Esophagus squamous epithelium (tissue), 5 donors: ENCODE measurements around the gene ASPM. TPM values are rescaled to one million over a fixed set of nuclear protein-coding genes. Genes with fewer than 3 reads are reported as not detected.

Experiments
- DNase-seq: peaks from one replicate; lab custom pipeline; 2025; lab: John Stamatoyannopoulos, UW
- H3K27ac ChIP-seq, 4 donors: fragments of 200-600 bp; sonication (generic); one replicate each; pipeline ENCODE4 v1.5.1; 2016 to 2019; ENCODE audit warnings: mild to moderate bottlenecking in 1 of 4
- H3K27me3 ChIP-seq, 4 donors: fragments of 200-600 bp; sonication (generic); 1 replicate in 3 of 4; 2 replicates in 1 of 4; pipeline versions ENCODE4 v1.5.1 to v1.6.0; 2017 to 2021; ENCODE audit warnings: antibody characterized with exemption in 1 of 4
- H3K36me3 ChIP-seq, 3 donors: fragments of 200-600 bp; sonication (generic); one replicate each; pipeline ENCODE4 v1.5.1; 2016 to 2019
- H3K4me1 ChIP-seq, 3 donors: fragments of 200-600 bp; sonication (generic); one replicate each; pipeline ENCODE4 v1.5.1; 2017 to 2019
- H3K4me3 ChIP-seq, 4 donors: fragments of 200-600 bp; sonication (generic); 1 replicate in 3 of 4; 2 replicates in 1 of 4; pipeline ENCODE4 v1.5.1; 2016 to 2019; ENCODE audit warnings: mild to moderate bottlenecking in 2 of 4, moderate library complexity in 1 of 4
- H3K9me3 ChIP-seq, 3 donors: fragments of 200-600 bp; sonication (generic); one replicate each; pipeline ENCODE4 v1.5.1; 2016 to 2019
- POLR2A ChIP-seq, 4 donors: fragments of 450-650 bp; IDR thresholded peaks; one replicate each; pipeline ENCODE4 v1.6.1; 2017; ENCODE audit warnings: antibody characterized with exemption in 4 of 4, mild to moderate bottlenecking in 4 of 4, moderate library complexity in 3 of 4
- WGBS, 2 donors: methylation state at CpG; one replicate each; pipeline ENCODE4 v1.1.5; 2018; 5-methylcytosine and 5-hydroxymethylcytosine counted together
- intact Hi-C: fragments of 100-400 bp; cut with DNase I; formaldehyde crosslinking; loops from one replicate; pipeline ENCODE4 v1.15.0; 2022
- total RNA-seq, 4 donors: library from RNA; depleted of rRNA; stranded (reverse); fragments of >200 nt; gene quantifications; one replicate each; pipeline ENCODE4 v1.1.0, GENCODE V29; 2016
- TF ChIP-seq, protein P1 (sequence below), 6 experiments: fragments of 450-650 bp in 4 of 6; fragments of 200-600 bp in 2 of 6; sonication (generic) in 2 of 6; IDR thresholded peaks; one replicate each; pipeline ENCODE4 v1.5.1; 2016 to 2019; ENCODE audit warnings: antibody characterized with exemption in 6 of 6, mild to moderate bottlenecking in 4 of 6, moderate library complexity in 4 of 6
- donor health status: DM: yes; HTN: yes; CAD: no.

Gene ASPM
- total RNA-seq, 4 donors from 2014 or later, result 6.0 to 21.8 (median 13.9) TPM

DNA sequence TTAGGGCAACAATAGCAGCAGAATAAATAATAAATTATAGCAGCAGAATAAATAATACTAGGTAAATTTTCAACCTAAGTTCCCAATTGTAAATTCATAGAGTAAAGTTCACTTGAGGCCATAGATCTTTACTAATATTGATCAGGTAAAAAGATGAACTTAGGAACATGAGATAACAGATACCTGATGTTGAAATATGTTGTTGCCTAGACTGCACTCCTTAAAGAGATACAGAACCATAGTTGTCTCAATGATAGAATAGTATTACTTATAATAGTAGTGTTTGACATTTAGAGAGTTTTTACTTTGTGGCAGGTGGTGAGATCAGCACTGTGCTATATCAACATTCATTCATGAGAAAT lies 79.0 kb downstream of the ASPM start:
- TF ChIP-seq, protein P1, sequence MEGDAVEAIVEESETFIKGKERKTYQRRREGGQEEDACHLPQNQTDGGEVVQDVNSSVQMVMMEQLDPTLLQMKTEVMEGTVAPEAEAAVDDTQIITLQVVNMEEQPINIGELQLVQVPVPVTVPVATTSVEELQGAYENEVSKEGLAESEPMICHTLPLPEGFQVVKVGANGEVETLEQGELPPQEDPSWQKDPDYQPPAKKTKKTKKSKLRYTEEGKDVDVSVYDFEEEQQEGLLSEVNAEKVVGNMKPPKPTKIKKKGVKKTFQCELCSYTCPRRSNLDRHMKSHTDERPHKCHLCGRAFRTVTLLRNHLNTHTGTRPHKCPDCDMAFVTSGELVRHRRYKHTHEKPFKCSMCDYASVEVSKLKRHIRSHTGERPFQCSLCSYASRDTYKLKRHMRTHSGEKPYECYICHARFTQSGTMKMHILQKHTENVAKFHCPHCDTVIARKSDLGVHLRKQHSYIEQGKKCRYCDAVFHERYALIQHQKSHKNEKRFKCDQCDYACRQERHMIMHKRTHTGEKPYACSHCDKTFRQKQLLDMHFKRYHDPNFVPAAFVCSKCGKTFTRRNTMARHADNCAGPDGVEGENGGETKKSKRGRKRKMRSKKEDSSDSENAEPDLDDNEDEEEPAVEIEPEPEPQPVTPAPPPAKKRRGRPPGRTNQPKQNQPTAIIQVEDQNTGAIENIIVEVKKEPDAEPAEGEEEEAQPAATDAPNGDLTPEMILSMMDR (IDR thresholded peaks at IDR 0.05), result no peak
- TF ChIP-seq POLR2A (IDR thresholded peaks at IDR 0.05), result no peak
- Histone ChIP-seq H3K4me3 (no peak overlapping the region), H3K9me3 (no peaks in the 10 kb centered on the region), H3K36me3 (no peaks in the 10 kb centered on the region), H3K27me3 (no peaks in the 10 kb centered on the region), H3K4me1 (no peaks in the 10 kb centered on the region), H3K27ac (no peak overlapping the region)
- DNase-seq, result no peak
- intact Hi-C loops, result no loop called here

DNA sequence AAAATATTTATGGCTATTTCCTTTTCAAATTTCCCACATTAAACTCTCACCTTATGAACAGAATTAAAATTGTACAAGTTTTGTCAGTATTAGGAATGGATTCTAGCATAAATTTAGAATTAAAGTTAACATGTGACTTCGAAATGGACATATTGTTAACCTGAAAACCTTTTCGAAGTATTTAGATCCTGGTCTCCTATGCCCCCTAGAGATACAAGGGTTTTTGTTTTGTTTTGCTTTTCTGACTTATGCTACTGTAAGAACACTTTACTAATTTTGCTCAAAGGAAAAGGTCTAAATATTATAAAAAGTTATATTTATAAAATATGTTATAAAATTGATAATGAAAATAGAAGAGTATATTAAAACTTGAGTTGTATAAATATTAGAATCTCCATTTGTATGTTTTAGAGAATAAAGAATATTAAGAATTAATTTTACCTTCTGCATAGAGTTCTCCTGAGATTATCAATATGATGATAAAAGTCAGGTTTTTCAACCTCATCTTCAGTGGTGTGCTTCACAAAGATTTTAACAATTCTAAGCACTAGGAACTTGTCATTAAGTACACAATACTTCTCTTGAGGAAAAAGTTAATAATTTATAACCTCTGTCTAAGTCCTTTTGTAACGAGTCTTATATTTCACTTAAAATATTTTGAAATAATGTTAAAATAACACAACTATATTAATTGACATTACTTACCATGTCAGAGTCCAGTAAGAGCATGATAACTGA lies 79.6 kb downstream of the ASPM start, which contains the start of gene F13B:
TSS of gene F13B (minus strand) at position 542 of the 738 bp plus-strand sequence. CDS start at position 505, 37 bp downstream.
- H3K27me3 ChIP-seq, result no peaks in the 10 kb centered on the region
- no peak for DNase-seq
- intact Hi-C loops, result no loop called here
- no peak within 1 kb of the TSS for H3K27ac ChIP-seq
- no peak within 1 kb of the TSS for H3K4me3 ChIP-seq
- H3K36me3 ChIP-seq, result no peaks in the 10 kb centered on the region
- TF ChIP-seq, protein P1 (IDR thresholded peaks at IDR 0.05), result no peak
- TF ChIP-seq POLR2A (IDR thresholded peaks at IDR 0.05), result no peak
- H3K4me1 ChIP-seq, result no peaks in the 10 kb centered on the region
- no peaks in the 10 kb centered on the region for H3K9me3 ChIP-seq
- 61 to 71% methylated on average over 3 of the region's 3 CpGs for WGBS, 2 donors

GRCh38 chr1:197066277-197066676 lies 80.2 kb downstream of the ASPM start:
- no peaks in the 10 kb centered on the region for H3K27me3 ChIP-seq
- no peak overlapping the region for H3K4me3 ChIP-seq
- intact Hi-C loops, result no loop called here
- H3K9me3 ChIP-seq, result no peaks in the 10 kb centered on the region
- no peak for TF ChIP-seq POLR2A (IDR thresholded peaks at IDR 0.05)
- TF ChIP-seq, protein P1 (IDR thresholded peaks at IDR 0.05), result no peak
- WGBS, 2 donors, result 82 to 88% methylated on average over 1 of the region's 1 CpG
- DNase-seq, result no peak
- H3K4me1 ChIP-seq, result no peaks in the 10 kb centered on the region
- H3K36me3 ChIP-seq, result no peaks in the 10 kb centered on the region
- no peak overlapping the region for H3K27ac ChIP-seq

DNA sequence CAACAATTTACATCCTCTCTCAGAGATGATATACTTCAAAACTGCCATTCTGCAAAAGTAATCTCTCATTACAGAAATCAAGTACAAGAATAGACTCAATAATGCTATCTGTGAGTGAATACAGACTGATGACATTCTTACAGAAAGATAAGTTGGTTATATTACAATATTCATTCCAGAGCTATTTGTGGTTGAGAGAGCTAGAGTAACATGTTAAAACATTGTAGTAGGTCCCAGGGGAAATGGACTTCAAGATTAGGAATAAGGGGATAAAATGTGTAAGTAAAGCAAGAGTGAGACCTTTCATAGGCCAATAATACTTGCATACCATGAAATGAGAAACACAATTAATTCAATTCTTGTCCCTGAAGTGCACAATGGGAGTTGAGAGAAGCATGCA lies 80.9 kb downstream of the ASPM start:
- DNase-seq, result no peak
- no peak overlapping the region for H3K27ac ChIP-seq
- no peaks in the 10 kb centered on the region for H3K4me1 ChIP-seq
- intact Hi-C loops, result no loop called here
- TF ChIP-seq POLR2A (IDR thresholded peaks at IDR 0.05), result no peak
- TF ChIP-seq, protein P1 (IDR thresholded peaks at IDR 0.05), result no peak
- H3K4me3 ChIP-seq, result no peak overlapping the region
- H3K36me3 ChIP-seq, result no peaks in the 10 kb centered on the region
- H3K27me3 ChIP-seq, result no peaks in the 10 kb centered on the region
- no peaks in the 10 kb centered on the region for H3K9me3 ChIP-seq

GRCh38 chr1:197063212-197063611 lies 83.3 kb downstream of the ASPM start:
- TF ChIP-seq POLR2A (IDR thresholded peaks at IDR 0.05), result no peak
- TF ChIP-seq, protein P1 (IDR thresholded peaks at IDR 0.05), result no peak
- no peaks in the 10 kb centered on the region for H3K36me3 ChIP-seq
- H3K27me3 ChIP-seq, result no peaks in the 10 kb centered on the region
- 60 to 69% methylated on average over 2 of the region's 2 CpGs for WGBS, 2 donors
- H3K9me3 ChIP-seq, result no peaks in the 10 kb centered on the region
- intact Hi-C loops, result no loop called here
- no peaks in the 10 kb centered on the region for H3K4me1 ChIP-seq
- no peak for DNase-seq
- no peak overlapping the region for H3K4me3 ChIP-seq
- no peak overlapping the region for H3K27ac ChIP-seq
